GM12878 (cell line): ENCODE measurements around the gene WDTC1.

Experiments used
- CREB1 ChIP-seq: IDR thresholded peaks from 2 replicates; pipeline ENCODE4 v1.6.1; 2012; ENCODE audit warnings: low read depth, mild to moderate bottlenecking, inconsistent platforms
- CREM ChIP-seq: IDR thresholded peaks from 2 replicates; pipeline ENCODE4 v1.6.1; 2014; ENCODE audit warnings: antibody characterized with exemption, low read depth
- FOS ChIP-seq: IDR thresholded peaks from 3 replicates; pipeline ENCODE4 v1.6.1; 2011; ENCODE audit warnings: borderline replicate concordance; ENCODE audit not compliant: insufficient read length; ENCODE audit errors: extremely low read depth
- POLR2A ChIP-seq: IDR thresholded peaks from 2 replicates; pipeline ENCODE4 v1.6.1; 2011; ENCODE audit warnings: low read depth, mild to moderate bottlenecking, low read length
- POLR2AphosphoS2 ChIP-seq: IDR thresholded peaks from 2 replicates; pipeline ENCODE4 v1.6.1; 2011; ENCODE audit warnings: low read depth, mild to moderate bottlenecking, low read length, improper control_type of control experiment, moderate library complexity
- ZSCAN29 ChIP-seq: fragments of 450-650 bp; IDR thresholded peaks from 2 replicates; pipeline ENCODE4 v1.6.1; 2017; ENCODE audit warnings: mild to moderate bottlenecking, moderate library complexity
- TF ChIP-seq, protein P1 (sequence below), 3 experiments: IDR thresholded peaks in 2 of 3; conservative IDR thresholded peaks in 1 of 3; 2 replicates each; pipeline ENCODE4 v1.5.1; 2011; ENCODE audit warnings: low read depth in 3 of 3, low read length in 3 of 3, mild to moderate bottlenecking in 3 of 3, control low read depth in 2 of 3, moderate library complexity in 2 of 3, inconsistent platforms in 1 of 3, mixed read lengths in 1 of 3; ENCODE audit not compliant: control insufficient read depth in 2 of 3, insufficient read depth in 1 of 3; ENCODE audit errors: extremely low read depth in 1 of 3

DNA sequence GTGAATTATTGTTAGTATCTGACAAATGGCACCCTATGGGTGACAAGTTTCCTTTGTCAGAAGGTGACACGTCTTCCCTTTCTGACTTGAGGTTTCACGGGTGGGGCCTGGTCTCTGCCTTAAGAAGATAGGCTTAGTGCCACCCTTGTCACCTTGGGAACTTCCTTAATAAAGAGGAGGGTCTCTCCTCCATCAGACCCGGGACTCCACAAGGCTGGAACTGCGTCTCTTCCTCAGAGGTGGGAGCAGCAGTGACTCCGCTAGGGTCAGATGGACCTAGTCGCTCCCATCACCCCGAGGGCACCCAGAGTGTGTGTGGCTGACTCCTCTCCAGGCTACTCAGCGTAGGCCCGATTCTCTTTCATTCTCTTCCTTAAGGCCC is 774 bp upstream of the WDTC1 start:
- TF ChIP-seq CREM, result no peak
- TF ChIP-seq POLR2A, result no peak
- TF ChIP-seq CREB1, result no peak
- TF ChIP-seq, protein P1, sequence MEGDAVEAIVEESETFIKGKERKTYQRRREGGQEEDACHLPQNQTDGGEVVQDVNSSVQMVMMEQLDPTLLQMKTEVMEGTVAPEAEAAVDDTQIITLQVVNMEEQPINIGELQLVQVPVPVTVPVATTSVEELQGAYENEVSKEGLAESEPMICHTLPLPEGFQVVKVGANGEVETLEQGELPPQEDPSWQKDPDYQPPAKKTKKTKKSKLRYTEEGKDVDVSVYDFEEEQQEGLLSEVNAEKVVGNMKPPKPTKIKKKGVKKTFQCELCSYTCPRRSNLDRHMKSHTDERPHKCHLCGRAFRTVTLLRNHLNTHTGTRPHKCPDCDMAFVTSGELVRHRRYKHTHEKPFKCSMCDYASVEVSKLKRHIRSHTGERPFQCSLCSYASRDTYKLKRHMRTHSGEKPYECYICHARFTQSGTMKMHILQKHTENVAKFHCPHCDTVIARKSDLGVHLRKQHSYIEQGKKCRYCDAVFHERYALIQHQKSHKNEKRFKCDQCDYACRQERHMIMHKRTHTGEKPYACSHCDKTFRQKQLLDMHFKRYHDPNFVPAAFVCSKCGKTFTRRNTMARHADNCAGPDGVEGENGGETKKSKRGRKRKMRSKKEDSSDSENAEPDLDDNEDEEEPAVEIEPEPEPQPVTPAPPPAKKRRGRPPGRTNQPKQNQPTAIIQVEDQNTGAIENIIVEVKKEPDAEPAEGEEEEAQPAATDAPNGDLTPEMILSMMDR (IDR thresholded peaks at IDR 0.05 in 2 of 3, conservative IDR thresholded peaks at IDR 0.05 in 1 of 3; ENCODE audit: control insufficient read depth in 2 of 3, extremely low read depth in 1 of 3, insufficient read depth in 1 of 3, low read depth in 3 of 3, low read length in 3 of 3), result no peak
- no peak for TF ChIP-seq POLR2AphosphoS2
- TF ChIP-seq FOS, result no peak
- TF ChIP-seq ZSCAN29, result no peak
